ENCODE measurements around the gene ATP13A3.

GRCh38 chr3:194492001-194492400, 5.2 kb upstream of the ATP13A3 start:
- no peak for TF ChIP-seq GATA2 (IDR thresholded peaks at IDR 0.05; ENCODE audit: low read depth, low read length)
- no peak for TF ChIP-seq GATA3 (IDR thresholded peaks at IDR 0.05; ENCODE audit: low read depth, low read length)

Measured in SH-SY5Y (cell line).